Measurements from ENCODE around the gene PLA2G4B.

The PLA2G4B gene

DNA sequence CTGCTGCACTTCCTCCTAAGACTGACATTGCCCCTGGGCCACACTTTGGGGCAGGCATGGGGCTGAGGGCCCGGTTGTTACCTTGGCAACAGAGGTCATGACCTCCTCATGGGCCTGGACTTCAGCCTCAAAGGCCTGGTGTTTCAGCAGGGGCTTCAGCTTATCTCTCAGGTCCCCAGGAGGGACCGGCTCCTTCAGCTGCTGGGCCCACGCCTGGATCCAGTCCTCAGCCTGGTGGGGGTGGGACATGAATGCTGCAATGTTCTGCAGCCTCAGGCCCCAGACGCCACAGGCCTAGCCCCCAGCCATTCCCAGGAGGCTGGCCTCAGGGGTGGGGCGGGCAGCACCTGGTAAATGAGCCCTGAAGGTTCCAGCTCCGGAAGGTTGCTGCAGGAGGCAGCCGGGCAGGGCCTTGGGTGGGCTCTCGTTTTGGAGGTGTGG, 27.6 kb downstream of the PLA2G4B start:
- in situ Hi-C loops (cut with MboI; ENCODE audit: low pct_unique_long_range_greater_than_20kb, low sequenced_read_pairs, unreplicated experiment) = no loop called here
- TF ChIP-seq, protein P1, sequence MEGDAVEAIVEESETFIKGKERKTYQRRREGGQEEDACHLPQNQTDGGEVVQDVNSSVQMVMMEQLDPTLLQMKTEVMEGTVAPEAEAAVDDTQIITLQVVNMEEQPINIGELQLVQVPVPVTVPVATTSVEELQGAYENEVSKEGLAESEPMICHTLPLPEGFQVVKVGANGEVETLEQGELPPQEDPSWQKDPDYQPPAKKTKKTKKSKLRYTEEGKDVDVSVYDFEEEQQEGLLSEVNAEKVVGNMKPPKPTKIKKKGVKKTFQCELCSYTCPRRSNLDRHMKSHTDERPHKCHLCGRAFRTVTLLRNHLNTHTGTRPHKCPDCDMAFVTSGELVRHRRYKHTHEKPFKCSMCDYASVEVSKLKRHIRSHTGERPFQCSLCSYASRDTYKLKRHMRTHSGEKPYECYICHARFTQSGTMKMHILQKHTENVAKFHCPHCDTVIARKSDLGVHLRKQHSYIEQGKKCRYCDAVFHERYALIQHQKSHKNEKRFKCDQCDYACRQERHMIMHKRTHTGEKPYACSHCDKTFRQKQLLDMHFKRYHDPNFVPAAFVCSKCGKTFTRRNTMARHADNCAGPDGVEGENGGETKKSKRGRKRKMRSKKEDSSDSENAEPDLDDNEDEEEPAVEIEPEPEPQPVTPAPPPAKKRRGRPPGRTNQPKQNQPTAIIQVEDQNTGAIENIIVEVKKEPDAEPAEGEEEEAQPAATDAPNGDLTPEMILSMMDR (IDR thresholded peaks at IDR 0.05; ENCODE audit: extremely low read depth, insufficient read depth, missing control alignments) = no peak
- no peak for DNase-seq (ENCODE audit: low spot score)

DNA sequence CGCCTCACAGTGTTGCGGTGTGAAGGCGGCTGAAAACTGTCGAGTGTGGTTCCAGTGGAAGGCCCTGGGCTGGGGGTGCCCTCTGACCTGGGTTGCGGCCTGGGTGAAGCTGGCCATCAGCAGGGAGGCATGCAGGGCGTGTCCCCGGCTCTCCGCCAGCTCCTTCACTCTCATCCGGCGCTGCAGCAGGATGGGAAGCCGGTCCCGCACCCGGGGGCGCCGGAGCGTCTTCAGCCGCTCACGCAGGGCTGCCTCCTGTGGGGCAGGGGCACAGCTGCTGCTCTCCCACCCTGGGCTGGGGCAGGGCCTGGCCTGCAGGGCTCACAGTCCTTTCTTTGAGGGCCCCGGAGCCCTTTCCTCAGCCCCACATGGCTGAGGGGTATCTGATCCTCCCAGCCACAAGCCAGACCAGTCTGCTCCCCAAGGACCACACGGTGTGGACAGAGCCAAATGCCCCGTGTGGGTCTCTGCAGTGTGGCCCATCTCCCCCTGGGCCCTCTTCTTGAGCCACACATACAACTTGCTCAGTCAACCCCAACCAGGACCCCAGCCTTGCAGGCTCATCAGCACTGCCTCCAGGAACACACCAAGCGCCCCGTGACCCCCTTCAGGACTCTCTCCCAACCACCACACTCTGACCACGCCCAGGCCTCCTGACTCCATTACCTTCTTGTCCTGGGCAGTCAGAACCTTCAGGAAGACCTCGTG, 28.4 kb downstream of the PLA2G4B start:
- in situ Hi-C loops (cut with MboI; ENCODE audit: low pct_unique_long_range_greater_than_20kb, low sequenced_read_pairs, unreplicated experiment) = no loop called here
- no peak for DNase-seq (ENCODE audit: low spot score)
- TF ChIP-seq, protein P1 (IDR thresholded peaks at IDR 0.05; ENCODE audit: extremely low read depth, insufficient read depth, missing control alignments) = no peak

- TF ChIP-seq, protein P1 (IDR thresholded peaks at IDR 0.05; ENCODE audit: extremely low read depth, insufficient read depth, missing control alignments) = no peak
- no peak for DNase-seq (ENCODE audit: low spot score)
- in situ Hi-C loops (cut with MboI; ENCODE audit: low pct_unique_long_range_greater_than_20kb, low sequenced_read_pairs, unreplicated experiment) = no loop called here
These were observed 29.7 kb downstream of the PLA2G4B start for GRCh38 chr15:41868321-41868720.

- no peak for DNase-seq (ENCODE audit: low spot score)
- TF ChIP-seq, protein P1 (IDR thresholded peaks at IDR 0.05; ENCODE audit: extremely low read depth, insufficient read depth, missing control alignments) = no peak
- in situ Hi-C loops (cut with MboI; ENCODE audit: low pct_unique_long_range_greater_than_20kb, low sequenced_read_pairs, unreplicated experiment) = no loop called here
These were observed 31.4 kb downstream of the PLA2G4B start for GRCh38 chr15:41869770-41870688.

GRCh38 chr15:41870689-41871081, 32.0 kb downstream of the PLA2G4B start:
- no peak for DNase-seq (ENCODE audit: low spot score)
- TF ChIP-seq, protein P1 (IDR thresholded peaks at IDR 0.05; ENCODE audit: extremely low read depth, insufficient read depth, missing control alignments) = no peak
- in situ Hi-C loops (cut with MboI; ENCODE audit: low pct_unique_long_range_greater_than_20kb, low sequenced_read_pairs, unreplicated experiment) = no loop called here

- TF ChIP-seq, protein P1 (IDR thresholded peaks at IDR 0.05; ENCODE audit: extremely low read depth, insufficient read depth, missing control alignments) = no peak
- no peak for DNase-seq (ENCODE audit: low spot score)
- in situ Hi-C loops (cut with MboI; ENCODE audit: low pct_unique_long_range_greater_than_20kb, low sequenced_read_pairs, unreplicated experiment) = no loop called here
These were observed 32.7 kb downstream of the PLA2G4B start for GRCh38 chr15:41871175-41871905.

Data from GM13977 (cell line).